SK-N-SH treated with all-trans-retinoic acid at 6 μM for 48 hours (cell line): Measurements from ENCODE around the gene CREBBP.

Experiments
- ARNTL ChIP-seq: fragments of 450-650 bp; formaldehyde crosslinking; IDR thresholded peaks from 2 replicates; pipeline ENCODE4 v1.5.0; 2020; ENCODE audit warnings: low read depth, mild to moderate bottlenecking, moderate library complexity, borderline replicate concordance
- CSDC2 ChIP-seq: fragments of 250-450 bp; sonication (Bioruptor Pico); IDR thresholded peaks from 2 replicates; pipeline ENCODE4 v1.5.0; 2020; ENCODE audit warnings: mild to moderate bottlenecking, moderate library complexity
- ESRRG ChIP-seq: fragments of 250-450 bp; sonication (Bioruptor Pico); IDR thresholded peaks from 2 replicates; pipeline ENCODE4 v1.6.1; 2021; ENCODE audit warnings: mild to moderate bottlenecking
- GLIS3 ChIP-seq: fragments of 250-450 bp; sonication (Bioruptor Pico); IDR thresholded peaks from 2 replicates; pipeline ENCODE4 v1.5.0; 2020; ENCODE audit warnings: mild to moderate bottlenecking, moderate library complexity
- PATZ1 ChIP-seq: fragments of 250-450 bp; sonication (Bioruptor Pico); IDR thresholded peaks from 2 replicates; pipeline ENCODE4 v1.8.0; 2020; ENCODE audit warnings: mild to moderate bottlenecking, moderate library complexity, borderline replicate concordance
- RARB ChIP-seq: fragments of 250-450 bp; sonication (Bioruptor Pico); IDR thresholded peaks from 2 replicates; pipeline ENCODE4 v1.8.0; 2021; ENCODE audit warnings: mild to moderate bottlenecking, moderate library complexity
- SNAI2 ChIP-seq: fragments of 250-450 bp; sonication (Bioruptor Pico); IDR thresholded peaks from 2 replicates; pipeline ENCODE4 v1.5.0; 2020; ENCODE audit warnings: mild to moderate bottlenecking, moderate library complexity
- TCF4 ChIP-seq: fragments of 250-450 bp; sonication (Bioruptor Pico); IDR thresholded peaks from 2 replicates; pipeline ENCODE4 v1.8.0; 2021; ENCODE audit warnings: mild to moderate bottlenecking, moderate library complexity, borderline replicate concordance
- TOX ChIP-seq: fragments of 250-450 bp; sonication (Bioruptor Pico); IDR thresholded peaks from 2 replicates; pipeline ENCODE4 v1.8.0; 2021; ENCODE audit warnings: mild to moderate bottlenecking, moderate library complexity, borderline replicate concordance
- ZFP3 ChIP-seq: fragments of 250-450 bp; sonication (Bioruptor Pico); IDR thresholded peaks from 2 replicates; pipeline ENCODE4 v1.5.0; 2020; ENCODE audit warnings: mild to moderate bottlenecking, moderate library complexity
- ZFP30 ChIP-seq: fragments of 450-650 bp; formaldehyde crosslinking; IDR thresholded peaks from 2 replicates; pipeline ENCODE4 v1.5.0; 2022; ENCODE audit warnings: mild to moderate bottlenecking, moderate library complexity
- ZNF8 ChIP-seq: fragments of 450-650 bp; formaldehyde crosslinking; IDR thresholded peaks from 2 replicates; pipeline ENCODE4 v1.5.0; 2020; ENCODE audit warnings: mild to moderate bottlenecking, moderate library complexity
- TF ChIP-seq, protein P1 (sequence below): fragments of 250-450 bp; sonication (Bioruptor Pico); IDR thresholded peaks from 2 replicates; pipeline ENCODE4 v1.5.0; 2020; ENCODE audit warnings: mild to moderate bottlenecking, moderate library complexity
- TF ChIP-seq, protein P2 (sequence below): fragments of 250-450 bp; sonication (Bioruptor Pico); IDR thresholded peaks from 2 replicates; pipeline ENCODE4 v1.8.0; 2021; ENCODE audit warnings: low read depth, mild to moderate bottlenecking, moderate library complexity, borderline replicate concordance

DNA sequence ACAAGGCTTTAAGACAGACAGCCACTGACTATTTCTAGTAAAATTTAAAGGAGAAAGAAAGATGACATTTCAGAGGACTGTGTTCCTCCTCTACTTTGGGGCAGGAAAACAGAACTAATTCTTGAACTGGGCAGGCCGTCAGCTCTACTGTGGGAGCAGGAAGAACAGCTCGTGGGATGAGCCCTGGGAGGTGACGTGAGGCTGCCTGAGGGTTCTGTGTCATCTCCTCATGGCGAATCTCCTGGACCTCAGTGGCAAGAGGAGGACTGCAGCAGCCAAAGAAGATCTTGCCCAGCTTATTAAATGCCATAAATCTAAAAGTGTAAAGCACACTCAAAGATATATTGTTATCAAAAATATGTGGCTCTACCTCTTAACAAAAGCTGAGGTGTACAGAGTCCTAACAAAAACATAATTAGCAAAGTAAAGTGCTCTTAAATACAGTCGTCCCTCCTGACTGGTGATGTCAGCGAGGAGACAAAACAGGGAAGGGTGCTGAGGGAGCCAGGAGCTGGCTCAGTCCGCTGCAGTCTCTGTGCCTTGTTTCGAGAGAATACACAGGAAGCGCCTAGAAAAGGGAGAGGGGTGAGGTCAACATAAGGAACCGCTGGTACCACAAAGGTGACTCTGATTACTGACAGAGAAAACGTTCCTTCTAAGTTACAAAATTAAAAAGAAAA is 58.0 kb downstream of the CREBBP start:
- TF ChIP-seq PATZ1 (CRISPR knock-in tag) (no peak), GLIS3 (CRISPR knock-in tag) (no peak), TOX (CRISPR knock-in tag) (no peak), ZFP30 (CRISPR knock-in tag) (no peak), SNAI2 (CRISPR knock-in tag) (no peak), CSDC2 (CRISPR knock-in tag) (no peak), ARNTL (no peak), RARB (CRISPR knock-in tag) (no peak), ZFP3 (no peak), ZNF8 (no peak), TCF4 (CRISPR knock-in tag) (no peak), ESRRG (CRISPR knock-in tag) (no peak)
- TF ChIP-seq, protein P1, sequence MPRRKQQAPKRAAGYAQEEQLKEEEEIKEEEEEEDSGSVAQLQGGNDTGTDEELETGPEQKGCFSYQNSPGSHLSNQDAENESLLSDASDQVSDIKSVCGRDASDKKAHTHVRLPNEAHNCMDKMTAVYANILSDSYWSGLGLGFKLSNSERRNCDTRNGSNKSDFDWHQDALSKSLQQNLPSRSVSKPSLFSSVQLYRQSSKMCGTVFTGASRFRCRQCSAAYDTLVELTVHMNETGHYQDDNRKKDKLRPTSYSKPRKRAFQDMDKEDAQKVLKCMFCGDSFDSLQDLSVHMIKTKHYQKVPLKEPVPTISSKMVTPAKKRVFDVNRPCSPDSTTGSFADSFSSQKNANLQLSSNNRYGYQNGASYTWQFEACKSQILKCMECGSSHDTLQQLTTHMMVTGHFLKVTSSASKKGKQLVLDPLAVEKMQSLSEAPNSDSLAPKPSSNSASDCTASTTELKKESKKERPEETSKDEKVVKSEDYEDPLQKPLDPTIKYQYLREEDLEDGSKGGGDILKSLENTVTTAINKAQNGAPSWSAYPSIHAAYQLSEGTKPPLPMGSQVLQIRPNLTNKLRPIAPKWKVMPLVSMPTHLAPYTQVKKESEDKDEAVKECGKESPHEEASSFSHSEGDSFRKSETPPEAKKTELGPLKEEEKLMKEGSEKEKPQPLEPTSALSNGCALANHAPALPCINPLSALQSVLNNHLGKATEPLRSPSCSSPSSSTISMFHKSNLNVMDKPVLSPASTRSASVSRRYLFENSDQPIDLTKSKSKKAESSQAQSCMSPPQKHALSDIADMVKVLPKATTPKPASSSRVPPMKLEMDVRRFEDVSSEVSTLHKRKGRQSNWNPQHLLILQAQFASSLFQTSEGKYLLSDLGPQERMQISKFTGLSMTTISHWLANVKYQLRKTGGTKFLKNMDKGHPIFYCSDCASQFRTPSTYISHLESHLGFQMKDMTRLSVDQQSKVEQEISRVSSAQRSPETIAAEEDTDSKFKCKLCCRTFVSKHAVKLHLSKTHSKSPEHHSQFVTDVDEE, result no peak
- TF ChIP-seq, protein P2, sequence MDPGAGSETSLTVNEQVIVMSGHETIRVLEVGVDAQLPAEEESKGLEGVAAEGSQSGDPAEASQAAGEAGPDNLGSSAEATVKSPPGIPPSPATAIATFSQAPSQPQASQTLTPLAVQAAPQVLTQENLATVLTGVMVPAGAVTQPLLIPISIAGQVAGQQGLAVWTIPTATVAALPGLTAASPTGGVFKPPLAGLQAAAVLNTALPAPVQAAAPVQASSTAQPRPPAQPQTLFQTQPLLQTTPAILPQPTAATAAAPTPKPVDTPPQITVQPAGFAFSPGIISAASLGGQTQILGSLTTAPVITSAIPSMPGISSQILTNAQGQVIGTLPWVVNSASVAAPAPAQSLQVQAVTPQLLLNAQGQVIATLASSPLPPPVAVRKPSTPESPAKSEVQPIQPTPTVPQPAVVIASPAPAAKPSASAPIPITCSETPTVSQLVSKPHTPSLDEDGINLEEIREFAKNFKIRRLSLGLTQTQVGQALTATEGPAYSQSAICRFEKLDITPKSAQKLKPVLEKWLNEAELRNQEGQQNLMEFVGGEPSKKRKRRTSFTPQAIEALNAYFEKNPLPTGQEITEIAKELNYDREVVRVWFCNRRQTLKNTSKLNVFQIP, result no peak
